ENCODE measurements around the gene ANTKMT.
A peak's percentile ranks its signal among the peaks of the same experiment; 100 is the strongest.

The ANTKMT gene

DNA sequence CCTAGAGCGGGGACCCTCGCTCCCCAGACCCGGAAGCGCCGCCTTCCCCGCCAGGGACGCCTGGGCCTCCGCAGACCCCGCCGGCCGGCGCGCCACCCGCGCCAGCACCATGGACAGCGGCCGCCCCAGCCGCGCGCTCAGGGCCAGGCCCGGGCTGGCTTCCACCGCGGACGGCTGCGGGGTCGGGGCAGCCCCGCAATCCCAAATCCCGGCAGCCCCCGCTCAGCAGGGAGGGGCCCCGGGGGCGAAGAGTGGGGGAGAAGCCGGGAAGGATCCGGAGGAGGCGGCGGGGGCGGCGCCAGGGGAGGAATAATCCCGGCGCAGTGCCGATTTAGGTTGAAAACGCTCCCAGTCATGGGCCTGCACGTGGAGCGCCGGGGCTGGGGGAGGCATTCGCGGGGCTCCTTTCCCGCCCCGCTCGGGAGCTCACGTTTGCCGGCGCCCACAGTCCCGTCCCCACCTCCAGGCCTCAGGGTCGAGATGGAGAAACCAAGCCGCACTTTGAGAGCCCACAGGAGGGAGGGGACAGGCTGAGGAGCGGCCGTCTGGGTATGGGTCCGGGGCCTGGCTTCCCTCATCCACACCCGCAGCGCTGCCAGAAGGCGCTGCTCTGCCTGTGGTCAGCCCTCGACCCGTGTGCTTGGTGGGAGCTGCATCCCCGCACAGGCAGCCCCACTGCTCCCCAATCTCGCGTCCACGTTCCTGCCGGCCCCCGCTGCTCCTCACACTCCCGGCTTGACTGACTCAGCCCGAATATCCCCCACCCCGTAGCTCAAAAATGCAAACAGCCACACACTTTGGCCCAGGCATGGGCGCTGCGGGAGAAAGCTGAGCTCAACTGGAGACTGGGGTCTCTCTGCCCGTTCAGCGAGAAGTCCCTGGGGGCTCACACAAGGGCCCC is 20.0 kb upstream of the ANTKMT start:
- DNase-seq, result peak; percentile 75

- DNase-seq, result no peak
Observed at GRCh38 chr16:702341-702740, 18.6 kb upstream of the ANTKMT start.

DNA sequence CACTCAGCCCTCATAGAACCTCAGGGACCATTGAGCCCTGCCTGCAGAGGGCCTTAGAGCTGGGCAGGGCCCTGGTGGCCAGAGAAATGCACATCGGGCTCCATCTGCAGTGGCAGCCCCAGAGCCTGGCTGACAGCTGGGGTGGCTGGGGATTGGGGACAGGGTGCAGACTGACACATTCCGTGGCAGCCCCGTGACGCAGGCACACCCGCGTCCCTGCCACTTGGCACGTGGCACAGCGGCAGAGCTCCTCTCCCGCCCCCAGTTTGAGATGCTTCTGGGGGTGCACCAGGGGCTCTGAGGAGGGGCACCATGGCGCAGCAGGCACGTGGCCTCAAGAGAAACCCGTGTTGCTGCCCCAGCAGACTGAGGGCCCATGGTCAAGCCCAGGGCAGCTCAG is 17.5 kb upstream of the ANTKMT start:
- DNase-seq, result no peak

DNA sequence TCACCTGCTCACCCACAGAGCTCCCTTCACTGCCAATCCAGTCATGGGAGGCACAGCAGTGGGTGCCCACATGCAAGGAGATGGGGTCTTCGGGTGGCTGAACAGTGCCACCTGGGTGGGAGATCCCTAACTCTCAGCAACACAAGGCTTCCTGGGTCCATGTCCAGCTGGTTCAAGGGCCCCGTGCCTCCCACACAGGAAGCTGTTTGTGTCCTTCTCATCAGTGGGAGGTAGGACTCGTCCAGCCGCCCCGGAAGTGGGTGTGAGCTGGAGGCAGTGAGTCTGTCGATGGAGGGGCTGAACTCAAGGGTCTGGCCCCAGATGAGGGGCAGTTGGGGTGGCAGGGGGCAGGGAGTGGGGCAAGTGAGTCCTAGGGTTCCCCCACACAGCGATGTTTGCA is 16.9 kb upstream of the ANTKMT start:
- no peak for DNase-seq

GRCh38 chr16:704552-705380 is 16.2 kb upstream of the ANTKMT start:
- DNase-seq, result no peak

- no peak for DNase-seq
Observed at GRCh38 chr16:705431-706188, 15.3 kb upstream of the ANTKMT start, which contains the start of gene FBXL16. Gene FBXL16 (minus strand): TSS chr16:705801. CDS start chr16:697405, 8,396 bp downstream.

DNA sequence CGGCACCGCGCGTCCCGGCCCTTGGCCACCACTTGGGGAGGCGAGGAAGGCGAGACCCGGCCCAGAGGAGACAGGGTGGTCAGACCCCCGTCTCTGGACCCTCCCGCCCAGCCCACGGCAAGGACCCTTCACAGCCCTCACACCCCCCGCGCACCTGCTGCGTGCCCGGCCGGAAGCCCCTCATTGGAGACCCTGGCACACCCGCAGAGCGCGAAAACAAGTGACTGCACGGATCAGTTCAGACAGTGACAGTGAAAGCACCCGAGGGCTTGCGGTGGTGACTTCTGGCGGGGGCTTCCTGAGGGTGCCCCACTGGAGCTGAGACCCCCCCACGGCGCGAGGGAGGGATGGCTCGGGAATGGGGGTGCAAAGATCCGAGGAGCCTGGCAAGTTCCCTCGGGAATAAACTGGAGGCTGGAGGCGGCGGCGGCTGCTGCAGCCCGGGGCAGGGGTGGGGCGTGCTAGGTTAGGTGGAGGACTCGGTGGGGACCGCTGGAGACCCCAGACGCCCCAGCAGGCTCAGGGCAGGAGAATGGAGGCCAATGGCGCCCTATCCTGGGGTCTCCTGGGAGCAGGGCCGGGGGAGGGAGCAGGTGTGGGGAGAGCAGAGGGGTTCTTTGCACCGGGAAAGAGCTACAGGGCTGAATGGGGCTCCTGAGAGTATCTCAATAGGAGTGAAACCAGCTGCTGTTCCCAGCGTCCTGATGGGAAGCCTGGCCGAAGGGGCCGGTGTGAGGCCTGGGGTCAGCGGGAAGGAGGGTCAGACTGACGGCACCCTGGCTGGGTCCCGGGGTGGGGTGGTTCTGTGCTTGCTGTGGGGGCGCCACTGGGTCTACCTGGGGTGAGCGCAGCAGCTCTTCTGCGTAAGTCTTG is 14.5 kb upstream of the ANTKMT start:
- DNase-seq, result no peak

DNA sequence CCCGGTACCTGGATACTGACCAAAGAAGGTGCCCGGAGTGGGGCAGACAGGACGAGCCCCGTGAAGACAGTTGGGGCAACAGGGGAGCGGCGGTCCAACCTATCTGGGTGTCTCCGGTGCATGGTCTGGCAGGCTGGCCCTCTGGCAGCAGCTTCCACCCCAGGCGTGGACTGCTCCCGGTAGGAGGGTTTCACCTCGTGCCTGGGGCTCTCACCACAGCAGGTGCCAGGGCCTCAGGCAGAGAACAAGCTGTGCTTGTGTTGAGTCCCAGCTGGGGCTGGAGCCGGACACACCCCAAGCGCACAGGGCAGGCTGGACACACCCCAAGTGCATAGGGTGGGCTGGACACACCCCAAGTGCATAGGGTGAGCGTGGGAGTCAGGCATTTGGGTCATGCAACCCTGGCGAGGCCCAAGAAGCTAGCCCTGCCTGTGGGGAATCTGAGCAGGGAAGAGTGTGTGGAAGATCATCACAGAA is 13.8 kb upstream of the ANTKMT start:
- no peak for DNase-seq

DNA sequence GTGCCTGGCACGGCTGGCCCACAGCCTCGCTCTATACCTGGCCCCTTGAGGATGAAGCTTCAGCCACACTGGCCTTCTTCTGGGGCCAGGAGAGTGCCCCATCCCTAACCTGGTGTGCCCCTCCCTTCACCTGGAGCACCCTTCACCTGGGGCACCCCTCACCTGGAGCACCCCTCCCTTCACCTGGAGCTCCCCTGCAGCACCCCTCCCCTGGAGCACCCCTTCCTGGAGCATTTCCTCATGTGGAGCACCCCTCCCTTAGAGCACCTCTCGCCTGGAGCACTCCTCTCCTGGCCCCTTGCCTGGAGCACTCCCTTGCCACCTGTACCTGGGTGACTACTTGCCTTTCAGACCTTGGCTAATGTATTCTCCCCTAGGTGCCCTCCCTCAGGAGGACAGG is 12.9 kb upstream of the ANTKMT start:
- no peak for DNase-seq

DNA sequence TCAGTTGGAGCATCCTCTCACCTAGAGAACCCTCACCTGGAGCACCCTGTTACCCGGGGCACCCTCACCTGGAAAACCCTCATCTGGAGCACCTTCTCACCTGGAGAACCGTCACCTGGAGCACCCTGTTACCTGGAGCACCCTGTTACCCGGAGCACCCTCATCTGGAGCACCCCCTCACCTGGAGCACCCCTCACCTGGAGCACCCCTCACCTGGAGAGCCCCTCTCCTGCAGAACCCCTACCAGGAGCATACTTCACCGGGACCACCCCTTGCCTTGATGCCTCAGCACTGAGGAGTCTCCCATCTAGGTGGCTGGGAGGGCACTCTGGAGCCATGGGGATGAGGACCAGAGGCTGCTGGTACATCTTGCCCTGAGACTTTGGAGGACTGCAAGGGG is 12.0 kb upstream of the ANTKMT start:
- DNase-seq, result no peak

DNA sequence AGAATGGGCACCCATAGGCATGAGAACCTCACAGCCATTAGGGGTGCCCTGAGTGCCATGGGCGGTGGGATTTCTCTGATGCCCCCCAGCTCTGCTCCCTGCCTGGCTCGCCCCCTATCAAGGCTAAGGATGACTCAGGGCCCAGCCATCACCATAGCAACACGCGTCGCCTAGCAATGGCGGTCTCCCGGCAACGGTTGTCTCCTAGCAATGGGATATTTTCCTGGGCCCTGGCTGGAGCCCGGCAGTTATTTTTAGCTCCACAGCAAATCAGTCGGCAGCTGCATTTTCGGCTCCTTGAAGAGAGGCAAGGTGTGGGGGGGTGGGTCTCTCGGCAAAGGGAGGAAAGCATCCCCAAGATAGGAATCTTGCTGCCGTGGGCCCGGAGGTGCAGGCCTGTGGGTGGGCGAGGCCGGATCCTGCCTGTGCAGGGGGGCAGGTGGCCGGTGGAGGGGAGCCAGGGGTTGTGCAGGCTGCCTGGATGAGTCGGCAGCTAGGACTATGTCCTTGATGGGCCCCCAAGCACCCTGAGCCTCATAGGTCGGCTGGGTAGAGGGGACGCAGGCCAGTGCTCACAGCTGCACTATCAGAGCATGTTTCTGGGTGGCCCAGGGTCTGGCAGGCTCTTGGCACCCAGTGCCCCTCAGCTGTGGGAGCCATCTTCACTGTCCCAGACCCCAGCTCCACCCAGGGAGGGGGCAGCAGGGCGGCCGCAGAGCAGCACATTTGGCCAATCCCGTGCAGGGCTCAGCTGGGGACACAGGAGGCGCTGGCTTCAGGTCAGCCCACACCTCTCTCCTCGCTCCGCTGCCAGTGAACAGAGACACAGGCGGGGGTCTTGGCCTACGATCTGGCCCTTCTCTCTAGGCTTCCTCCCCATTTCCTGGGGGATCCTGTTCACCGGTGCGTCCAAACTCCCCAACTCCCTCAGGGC is 11.1 kb upstream of the ANTKMT start:
- DNase-seq, result peak; percentile 80

- no peak for DNase-seq
Observed at GRCh38 chr16:710500-711075, 10.4 kb upstream of the ANTKMT start.

DNA sequence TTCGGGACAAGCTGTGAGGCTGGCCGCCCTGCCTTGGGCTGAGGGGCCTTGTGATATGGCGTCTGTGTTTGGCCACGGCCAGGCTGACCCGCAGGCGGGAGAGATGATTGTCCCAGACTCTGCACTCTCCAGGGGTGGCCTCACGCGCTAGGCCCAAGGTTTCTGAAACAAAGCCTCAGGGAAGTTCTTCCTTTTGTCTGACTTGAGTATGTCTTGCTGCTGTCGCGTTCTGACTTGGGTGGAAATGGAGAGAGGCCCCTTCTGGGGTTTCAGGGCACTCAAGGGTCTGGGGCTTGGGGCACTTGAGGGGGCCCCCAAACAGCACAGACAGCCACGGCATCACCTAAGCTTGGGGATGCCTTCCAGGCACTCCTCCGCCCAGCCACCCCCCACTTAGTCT is 9.9 kb upstream of the ANTKMT start:
- no peak for DNase-seq

DNA sequence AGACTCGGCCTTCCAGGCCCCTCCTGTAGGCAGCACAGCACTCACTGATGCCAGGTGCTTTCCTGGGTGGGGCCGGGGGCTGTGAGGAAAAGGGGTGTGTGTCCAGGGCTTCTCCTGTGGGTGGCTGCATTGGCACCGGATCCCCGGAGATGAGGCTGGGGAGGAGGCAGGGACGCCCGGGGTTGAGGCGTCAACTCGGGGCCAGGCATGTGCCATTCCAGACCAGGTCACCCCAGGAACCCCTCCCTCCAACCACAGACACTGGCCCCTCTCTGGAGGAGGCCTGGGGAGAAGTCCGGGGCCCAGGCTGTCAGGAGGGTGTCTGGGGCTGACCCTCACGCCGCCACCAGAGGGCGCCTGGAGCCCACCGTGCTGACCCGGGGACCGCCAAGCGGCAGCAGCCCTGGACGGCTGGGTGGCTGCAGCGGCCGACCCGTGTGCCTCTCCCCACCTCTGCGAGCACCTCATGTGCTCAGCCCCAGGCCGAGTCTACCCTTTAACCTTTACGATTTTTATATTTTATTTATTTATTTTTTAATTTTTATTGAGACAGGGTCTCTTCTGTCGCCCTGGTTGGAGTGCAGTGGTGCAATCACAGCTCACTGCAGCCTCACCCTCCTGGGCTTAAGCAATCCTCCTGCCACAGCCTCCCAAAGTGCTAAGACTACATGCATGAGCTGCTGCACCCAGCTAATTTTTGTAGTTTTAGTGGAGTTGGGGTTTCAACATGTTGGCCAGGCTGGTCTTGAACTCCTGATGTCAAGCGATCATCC is 9.2 kb upstream of the ANTKMT start:
- peak; percentile 89 for DNase-seq

- DNase-seq, result peak; percentile 98
Observed at GRCh38 chr16:712740-713250, 8.2 kb upstream of the ANTKMT start.

GRCh38 chr16:714079-714478 is 6.9 kb upstream of the ANTKMT start:
- peak; percentile 81 for DNase-seq

GRCh38 chr16:714558-715476 is 6.1 kb upstream of the ANTKMT start, which contains the start of gene METRN:
Gene METRN (plus strand): TSS chr16:715118. CDS start chr16:715290, 172 bp downstream.
- peak; percentile 92 for DNase-seq
